ENCODE data around the gene BCR.

Gene BCR

DNA sequence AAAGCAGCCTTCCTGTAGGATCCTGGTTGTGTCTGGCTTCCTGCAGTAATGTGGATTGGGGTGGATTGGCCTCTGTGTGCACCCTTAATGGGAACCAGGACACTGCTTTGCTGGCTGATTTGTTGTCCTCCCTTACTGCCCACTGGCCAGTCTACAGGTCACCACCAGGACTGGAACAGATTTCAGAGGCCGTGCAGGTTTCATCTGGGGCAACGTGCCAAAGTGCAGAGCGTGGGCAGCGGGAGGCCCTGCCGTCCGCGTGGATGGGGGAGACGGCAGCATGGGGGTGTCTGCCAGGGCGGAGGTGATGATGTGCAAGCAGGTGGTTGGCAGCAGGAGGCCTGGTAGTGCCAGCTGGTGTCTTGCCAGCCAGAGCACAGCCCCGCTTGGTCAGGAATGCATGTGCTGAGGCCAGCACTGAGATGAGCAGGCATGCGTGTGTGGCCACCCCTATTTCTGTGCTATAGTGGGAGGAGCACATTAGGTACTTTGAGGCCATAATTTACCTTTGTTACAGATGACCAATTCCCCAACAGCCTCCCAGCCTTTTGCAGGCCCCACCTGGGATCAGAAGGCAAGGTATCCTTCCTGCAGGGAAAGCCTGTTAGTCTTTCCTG is 24.3 kb downstream of the BCR start:
- TF ChIP-seq, protein P1, sequence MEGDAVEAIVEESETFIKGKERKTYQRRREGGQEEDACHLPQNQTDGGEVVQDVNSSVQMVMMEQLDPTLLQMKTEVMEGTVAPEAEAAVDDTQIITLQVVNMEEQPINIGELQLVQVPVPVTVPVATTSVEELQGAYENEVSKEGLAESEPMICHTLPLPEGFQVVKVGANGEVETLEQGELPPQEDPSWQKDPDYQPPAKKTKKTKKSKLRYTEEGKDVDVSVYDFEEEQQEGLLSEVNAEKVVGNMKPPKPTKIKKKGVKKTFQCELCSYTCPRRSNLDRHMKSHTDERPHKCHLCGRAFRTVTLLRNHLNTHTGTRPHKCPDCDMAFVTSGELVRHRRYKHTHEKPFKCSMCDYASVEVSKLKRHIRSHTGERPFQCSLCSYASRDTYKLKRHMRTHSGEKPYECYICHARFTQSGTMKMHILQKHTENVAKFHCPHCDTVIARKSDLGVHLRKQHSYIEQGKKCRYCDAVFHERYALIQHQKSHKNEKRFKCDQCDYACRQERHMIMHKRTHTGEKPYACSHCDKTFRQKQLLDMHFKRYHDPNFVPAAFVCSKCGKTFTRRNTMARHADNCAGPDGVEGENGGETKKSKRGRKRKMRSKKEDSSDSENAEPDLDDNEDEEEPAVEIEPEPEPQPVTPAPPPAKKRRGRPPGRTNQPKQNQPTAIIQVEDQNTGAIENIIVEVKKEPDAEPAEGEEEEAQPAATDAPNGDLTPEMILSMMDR (IDR thresholded peaks at IDR 0.05) = no peak
- no peak for DNase-seq
- Mint-ChIP-seq H3K27me3 (ENCODE audit: low read depth, poor library complexity) (no peaks in the 10 kb centered on the region), H3K4me1 (peaks cover 78% of the 10 kb centered on the region), H3K4me3 (no peak overlapping the region), H3K36me3 (ENCODE audit: low read depth) (peaks cover 27% of the 10 kb centered on the region), H3K9me3 (no peaks in the 10 kb centered on the region), H3K27ac (peak overlapping the region; percentile 39)

DNA sequence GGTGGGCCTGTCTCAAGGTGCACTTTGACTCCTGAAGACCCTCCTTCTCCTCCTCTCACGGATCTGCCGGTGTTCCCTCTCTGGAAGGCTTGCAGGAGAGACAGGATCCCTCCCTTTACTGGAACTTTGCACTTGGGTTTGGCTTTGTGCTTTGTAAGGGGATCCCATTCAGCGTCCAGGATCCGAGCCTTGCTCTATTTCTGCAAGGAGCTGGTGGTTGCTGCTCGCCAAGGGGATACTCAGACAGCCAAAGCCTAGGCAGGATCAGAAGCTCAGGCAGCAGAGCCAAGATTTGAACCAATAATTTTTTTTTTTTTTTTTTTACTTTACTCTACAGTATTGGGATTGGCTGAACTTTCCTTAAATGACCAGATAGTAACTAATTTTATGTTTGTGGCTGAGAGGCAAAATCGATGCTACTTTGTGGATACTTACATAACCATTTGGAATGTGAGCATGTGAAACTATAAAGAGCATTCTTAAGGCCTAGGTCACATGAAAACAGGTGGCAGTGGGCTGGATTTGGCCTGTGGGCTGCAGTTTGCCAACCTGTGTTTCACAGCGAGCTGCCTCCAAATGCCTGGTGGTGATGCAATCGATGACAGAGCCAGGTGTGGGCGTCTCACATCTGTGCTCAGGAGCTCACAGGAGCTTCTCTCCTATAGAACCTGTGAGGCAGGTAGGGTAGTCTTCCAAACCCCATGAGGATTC is 25.2 kb downstream of the BCR start:
- peaks cover 70% of the 10 kb centered on the region for H3K4me1 Mint-ChIP-seq
- no peak overlapping the region for H3K4me3 Mint-ChIP-seq
- no peak for DNase-seq
- TF ChIP-seq, protein P1 (IDR thresholded peaks at IDR 0.05) = no peak
- H3K9me3 Mint-ChIP-seq = no peaks in the 10 kb centered on the region
- H3K27me3 Mint-ChIP-seq (ENCODE audit: low read depth, poor library complexity) = no peaks in the 10 kb centered on the region
- peak overlapping the region; percentile 39 for H3K27ac Mint-ChIP-seq
- peaks cover 29% of the 10 kb centered on the region for H3K36me3 Mint-ChIP-seq (ENCODE audit: low read depth)

DNA sequence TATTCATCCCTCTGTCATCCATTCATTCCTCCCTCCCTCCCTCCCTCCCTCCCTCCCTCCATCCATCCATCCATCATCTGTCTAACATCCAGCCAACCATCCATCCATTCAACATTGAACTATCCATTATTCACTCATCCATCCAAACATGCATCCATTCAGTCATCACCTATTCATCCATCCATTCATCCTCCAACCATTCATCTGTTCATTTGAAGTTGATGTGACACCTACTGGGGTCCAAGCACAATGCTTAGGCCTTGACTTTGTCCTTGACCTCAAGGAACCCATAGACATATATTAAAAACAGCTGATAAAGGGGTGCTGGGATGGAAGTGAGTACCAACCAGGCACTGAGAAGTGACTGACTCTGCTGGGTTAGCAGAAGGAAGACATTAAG is 26.6 kb downstream of the BCR start:
- no peaks in the 10 kb centered on the region for H3K27me3 Mint-ChIP-seq (ENCODE audit: low read depth, poor library complexity)
- H3K9me3 Mint-ChIP-seq = no peaks in the 10 kb centered on the region
- H3K4me3 Mint-ChIP-seq = no peak overlapping the region
- H3K4me1 Mint-ChIP-seq = peaks cover 67% of the 10 kb centered on the region
- no peak for DNase-seq
- TF ChIP-seq, protein P1 (IDR thresholded peaks at IDR 0.05) = no peak
- no peak overlapping the region for H3K27ac Mint-ChIP-seq
- peaks cover 29% of the 10 kb centered on the region for H3K36me3 Mint-ChIP-seq (ENCODE audit: low read depth)

DNA sequence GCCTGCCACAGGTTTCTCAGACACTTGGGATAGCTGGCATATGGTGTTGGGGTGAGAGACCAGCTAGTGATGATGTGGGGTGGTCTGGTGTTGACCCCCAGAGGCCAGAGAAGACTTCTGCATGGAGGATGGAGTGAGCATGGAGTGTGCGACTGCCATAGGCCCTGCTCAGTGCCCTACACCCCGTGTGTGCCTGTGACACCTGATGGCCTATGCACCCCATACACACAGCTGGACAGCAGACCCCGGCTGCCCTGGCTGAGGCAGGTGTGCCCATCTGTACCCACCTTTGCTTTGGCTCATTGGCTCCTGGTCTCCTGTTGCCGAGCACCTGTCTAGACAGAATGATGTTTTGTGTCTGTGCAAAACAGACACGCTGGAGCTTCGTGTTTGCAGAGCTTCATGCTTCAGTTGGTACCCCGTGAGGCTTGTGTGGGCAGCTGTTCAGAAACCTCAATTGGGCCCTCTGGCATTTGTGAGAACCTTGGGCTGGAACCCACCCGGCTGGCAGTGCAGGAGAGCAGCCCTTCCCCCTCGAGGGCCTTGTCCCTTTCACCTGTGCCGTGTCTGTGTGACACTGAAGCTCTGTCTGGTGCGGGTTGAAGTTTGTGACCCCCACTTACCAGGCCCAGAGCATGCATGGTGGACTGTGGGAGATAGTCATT is 27.6 kb downstream of the BCR start:
- H3K36me3 Mint-ChIP-seq (ENCODE audit: low read depth) = peaks cover 29% of the 10 kb centered on the region
- no peak for DNase-seq
- peaks cover 68% of the 10 kb centered on the region for H3K4me1 Mint-ChIP-seq
- TF ChIP-seq, protein P1 (IDR thresholded peaks at IDR 0.05) = no peak
- no peaks in the 10 kb centered on the region for H3K9me3 Mint-ChIP-seq
- H3K27me3 Mint-ChIP-seq (ENCODE audit: low read depth, poor library complexity) = no peaks in the 10 kb centered on the region
- no peak overlapping the region for H3K4me3 Mint-ChIP-seq
- peak overlapping the region; percentile 42 for H3K27ac Mint-ChIP-seq

DNA sequence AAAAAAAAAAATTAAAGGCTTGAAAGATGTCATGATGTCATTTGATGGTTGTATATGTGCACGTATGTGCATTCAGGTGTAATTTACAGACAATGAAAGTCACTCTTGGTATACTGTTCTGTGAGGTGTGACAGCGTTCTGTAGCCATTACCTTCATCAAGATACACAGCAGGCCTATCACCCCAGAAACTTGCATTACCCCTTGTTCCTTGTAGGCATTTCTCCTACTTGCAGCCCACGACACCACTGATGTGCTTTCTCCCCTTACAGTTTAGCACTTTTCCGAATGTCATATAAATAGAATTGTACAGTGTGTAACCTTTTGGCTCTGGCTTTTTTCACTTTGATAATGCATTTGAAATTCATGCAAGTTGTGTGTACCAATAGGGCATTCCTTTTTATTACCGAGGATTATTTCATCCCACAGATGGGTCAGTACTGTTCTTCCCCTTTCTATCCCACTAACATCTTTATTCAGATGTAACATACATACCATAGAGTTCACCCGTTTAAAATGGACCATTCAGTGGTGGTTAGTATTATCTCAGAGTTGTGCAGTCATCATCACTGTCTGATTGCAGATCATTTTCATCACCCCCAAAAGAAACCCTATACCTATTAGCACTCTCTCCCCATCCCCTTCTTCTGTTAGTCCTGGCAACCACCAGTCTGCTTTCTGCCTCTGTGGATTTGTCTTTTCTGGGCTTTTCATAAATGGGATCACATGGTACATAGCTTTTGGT is 30.3 kb downstream of the BCR start:
- TF ChIP-seq, protein P1 (IDR thresholded peaks at IDR 0.05) = no peak
- Mint-ChIP-seq H3K36me3 (ENCODE audit: low read depth) (peaks cover 17% of the 10 kb centered on the region), H3K4me3 (no peak overlapping the region), H3K27ac (no peak overlapping the region), H3K4me1 (peaks cover 51% of the 10 kb centered on the region), H3K27me3 (ENCODE audit: low read depth, poor library complexity) (peaks cover 5% of the 10 kb centered on the region), H3K9me3 (no peaks in the 10 kb centered on the region)
- no peak for DNase-seq
